ENCODE results near the gene TMEM151A.

DNA sequence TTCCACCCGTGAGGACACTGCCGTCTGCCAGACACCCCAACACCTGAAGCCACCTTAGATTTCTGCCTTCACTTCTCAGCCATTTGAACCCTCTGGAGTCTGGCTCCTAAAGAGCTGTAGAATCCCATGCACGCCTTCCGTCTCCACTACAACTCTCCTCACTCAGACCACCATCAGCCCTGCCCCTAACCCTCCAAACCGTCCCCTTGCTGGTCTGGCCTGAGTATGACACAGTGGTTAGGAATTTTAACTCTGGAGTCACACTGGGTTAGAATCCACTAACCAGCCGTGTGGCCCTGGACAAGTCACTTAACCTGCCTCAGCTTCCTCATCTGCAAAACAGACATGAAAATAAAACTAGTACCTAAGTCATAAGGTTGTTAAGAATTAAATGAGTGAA lies 10.7 kb upstream of the TMEM151A start:
- TF ChIP-seq, protein P1, sequence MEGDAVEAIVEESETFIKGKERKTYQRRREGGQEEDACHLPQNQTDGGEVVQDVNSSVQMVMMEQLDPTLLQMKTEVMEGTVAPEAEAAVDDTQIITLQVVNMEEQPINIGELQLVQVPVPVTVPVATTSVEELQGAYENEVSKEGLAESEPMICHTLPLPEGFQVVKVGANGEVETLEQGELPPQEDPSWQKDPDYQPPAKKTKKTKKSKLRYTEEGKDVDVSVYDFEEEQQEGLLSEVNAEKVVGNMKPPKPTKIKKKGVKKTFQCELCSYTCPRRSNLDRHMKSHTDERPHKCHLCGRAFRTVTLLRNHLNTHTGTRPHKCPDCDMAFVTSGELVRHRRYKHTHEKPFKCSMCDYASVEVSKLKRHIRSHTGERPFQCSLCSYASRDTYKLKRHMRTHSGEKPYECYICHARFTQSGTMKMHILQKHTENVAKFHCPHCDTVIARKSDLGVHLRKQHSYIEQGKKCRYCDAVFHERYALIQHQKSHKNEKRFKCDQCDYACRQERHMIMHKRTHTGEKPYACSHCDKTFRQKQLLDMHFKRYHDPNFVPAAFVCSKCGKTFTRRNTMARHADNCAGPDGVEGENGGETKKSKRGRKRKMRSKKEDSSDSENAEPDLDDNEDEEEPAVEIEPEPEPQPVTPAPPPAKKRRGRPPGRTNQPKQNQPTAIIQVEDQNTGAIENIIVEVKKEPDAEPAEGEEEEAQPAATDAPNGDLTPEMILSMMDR (IDR thresholded peaks at IDR 0.05), result no peak
- TF ChIP-seq POLR2A (IDR thresholded peaks at IDR 0.05), result no peak
